HG03280 (cell line): ENCODE measurements around the gene FABP3.
"Not testable (repeated sequence)": the region's sequence is repeated elsewhere in the genome, so short reads cannot be mapped to it uniquely, and the experiment has no call there.

ENCODE experiments used
- ATAC-seq: cut with Tn5 transposase; IDR thresholded peaks from one replicate; pipeline ENCODE4 v1.9.1; 2021; ENCODE audit warnings: mild to moderate bottlenecking, moderate library complexity; ENCODE audit not compliant: unreplicated experiment

FABP3 gene

GRCh38 chr1:31399976-31400375, 27.1 kb upstream of the FABP3 start:
- no peak for ATAC-seq

- ATAC-seq = no peak
These were observed 25.4 kb upstream of the FABP3 start for GRCh38 chr1:31398246-31398645.

- no peak for ATAC-seq
These were observed 24.7 kb upstream of the FABP3 start for GRCh38 chr1:31397360-31398095.

GRCh38 chr1:31396633-31397351, 23.9 kb upstream of the FABP3 start:
- ATAC-seq = no peak

GRCh38 chr1:31394584-31395193, 21.8 kb upstream of the FABP3 start:
- peak; percentile 65 for ATAC-seq

- ATAC-seq = no peak
These were observed 20.6 kb upstream of the FABP3 start for GRCh38 chr1:31393463-31393862.

GRCh38 chr1:31390071-31390470, 17.2 kb upstream of the FABP3 start:
- no peak for ATAC-seq

- ATAC-seq = no peak
These were observed 16.7 kb upstream of the FABP3 start for GRCh38 chr1:31389616-31390015.

- no peak for ATAC-seq
These were observed 14.7 kb upstream of the FABP3 start for GRCh38 chr1:31387612-31388011.

GRCh38 chr1:31386576-31387243, 13.8 kb upstream of the FABP3 start:
- ATAC-seq = not testable (repeated sequence)

GRCh38 chr1:31383967-31384366, 11.1 kb upstream of the FABP3 start:
- ATAC-seq = no peak

GRCh38 chr1:31382379-31382989, 9.6 kb upstream of the FABP3 start:
- no peak for ATAC-seq

GRCh38 chr1:31381394-31382294, 8.8 kb upstream of the FABP3 start:
- no peak for ATAC-seq

GRCh38 chr1:31380181-31380580, 7.3 kb upstream of the FABP3 start:
- ATAC-seq = no peak

GRCh38 chr1:31378001-31378400, 5.1 kb upstream of the FABP3 start:
- no peak for ATAC-seq

- no peak for ATAC-seq
These were observed 4.5 kb upstream of the FABP3 start for GRCh38 chr1:31377364-31377863.

- no peak for ATAC-seq
These were observed 3.7 kb upstream of the FABP3 start for GRCh38 chr1:31376375-31377134.

- ATAC-seq = no peak
These were observed 1.8 kb upstream of the FABP3 start for GRCh38 chr1:31374511-31375196.
